HG03039 (cell line): Measurements from ENCODE around the gene RUFY2.
"Not testable (repeated sequence)": the region's sequence is repeated elsewhere in the genome, so short reads cannot be mapped to it uniquely, and the experiment has no call there.

Source experiments
- ATAC-seq: cut with Tn5 transposase; IDR thresholded peaks from one replicate; pipeline ENCODE4 v1.9.1; 2021; ENCODE audit warnings: mild to moderate bottlenecking, moderate library complexity; ENCODE audit not compliant: unreplicated experiment

The RUFY2 gene

DNA sequence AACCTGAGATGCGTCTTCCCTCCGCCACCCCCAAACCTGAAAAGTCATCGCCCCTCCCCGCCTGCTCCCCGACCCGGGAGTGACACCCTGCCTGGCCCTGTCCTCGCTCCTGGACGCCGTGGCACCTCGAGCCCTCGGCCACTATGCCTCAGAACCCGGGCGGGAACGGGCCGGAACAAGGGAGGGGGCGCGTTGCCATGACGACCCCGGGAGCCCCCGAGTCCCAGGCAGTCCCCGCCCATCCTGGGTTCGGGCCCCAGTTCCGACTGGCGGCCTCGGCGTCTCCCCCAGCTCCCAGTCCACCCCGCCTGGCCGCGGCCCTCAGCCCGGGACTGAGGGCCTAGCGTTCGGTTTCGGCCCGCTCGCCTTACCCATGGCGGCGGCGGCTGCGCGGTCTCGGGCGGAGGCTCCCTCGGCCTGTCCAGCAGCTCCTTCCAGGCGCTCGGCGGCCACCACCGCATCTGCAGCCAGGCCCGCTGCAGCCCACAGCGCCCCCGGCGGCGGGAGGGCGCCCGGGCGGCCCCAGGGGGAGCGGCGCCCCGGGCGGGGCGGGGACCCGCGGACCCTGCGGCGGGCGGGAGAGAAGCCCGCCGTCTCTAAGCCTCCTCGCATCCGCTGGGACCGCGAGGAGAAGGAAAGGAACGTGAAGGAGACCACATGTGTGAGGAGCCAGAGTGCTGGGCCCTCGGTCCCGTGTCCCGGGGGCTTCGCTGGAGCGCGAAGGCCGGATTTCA, at the start of gene RUFY2:
Gene RUFY2, minus strand, starts transcription at position 463 of the 734 bp plus-strand sequence. Its CDS starts 88 bp downstream, at position 375.
- peak; percentile 89 for ATAC-seq

DNA sequence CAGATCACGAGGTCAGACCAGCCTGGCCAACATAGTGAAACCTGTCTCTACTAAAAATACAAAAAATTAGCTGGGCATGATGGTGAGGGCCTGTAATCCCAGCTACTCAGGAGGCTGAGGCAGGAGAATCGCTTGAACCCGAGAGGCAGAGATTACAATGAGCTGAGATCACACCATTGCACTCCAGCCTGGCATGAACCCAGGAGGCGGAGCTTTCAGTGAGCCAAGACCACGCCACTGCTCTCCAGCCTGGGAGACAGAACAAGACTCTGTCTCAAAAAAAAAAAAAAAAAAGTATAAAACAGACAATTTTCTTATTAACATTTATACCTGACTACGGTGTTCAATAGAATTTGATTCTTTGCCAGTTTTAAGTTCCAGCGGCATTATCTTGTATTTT, 42.6 kb upstream of the RUFY2 start:
- ATAC-seq = not testable (repeated sequence)

DNA sequence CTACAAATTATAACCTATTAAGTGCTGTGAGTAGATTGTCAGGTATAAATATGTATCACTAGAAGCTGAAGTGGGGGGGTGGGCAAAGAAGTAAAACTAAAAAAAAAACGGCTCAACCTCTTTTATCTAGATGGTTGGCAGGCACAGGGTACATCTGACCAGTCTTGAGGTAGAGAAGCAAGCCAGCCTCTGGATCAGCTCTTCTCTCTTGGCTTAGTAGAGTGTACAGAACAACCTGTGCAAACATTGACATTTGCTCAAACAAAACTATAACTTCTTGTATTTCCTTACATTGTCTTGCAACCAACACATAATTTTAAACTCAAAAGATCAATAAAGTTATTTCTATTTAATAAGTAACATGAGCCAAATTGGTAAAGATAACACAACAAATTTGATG, 39.1 kb upstream of the RUFY2 start:
- no peak for ATAC-seq

DNA sequence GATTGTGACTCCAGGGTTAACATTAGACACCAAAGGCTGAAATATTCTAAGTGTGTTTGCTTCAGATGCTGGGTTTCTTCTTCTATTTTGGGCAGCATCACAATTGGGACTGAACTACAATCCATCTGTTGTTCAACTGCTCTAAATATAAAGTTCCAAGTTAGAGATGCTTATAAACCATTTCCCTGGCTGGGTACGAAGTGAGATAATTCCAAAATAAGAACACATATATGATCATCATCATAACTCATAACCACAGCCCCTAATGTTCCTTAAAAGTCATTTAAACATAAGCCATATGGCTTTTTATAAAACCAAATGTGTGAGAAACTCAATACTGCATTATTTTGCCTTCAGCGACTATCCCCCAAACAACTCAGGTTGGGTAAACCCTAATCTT, 35.9 kb upstream of the RUFY2 start:
- no peak for ATAC-seq

GRCh38 chr10:68440898-68441297, 33.8 kb upstream of the RUFY2 start:
- ATAC-seq = no peak

DNA sequence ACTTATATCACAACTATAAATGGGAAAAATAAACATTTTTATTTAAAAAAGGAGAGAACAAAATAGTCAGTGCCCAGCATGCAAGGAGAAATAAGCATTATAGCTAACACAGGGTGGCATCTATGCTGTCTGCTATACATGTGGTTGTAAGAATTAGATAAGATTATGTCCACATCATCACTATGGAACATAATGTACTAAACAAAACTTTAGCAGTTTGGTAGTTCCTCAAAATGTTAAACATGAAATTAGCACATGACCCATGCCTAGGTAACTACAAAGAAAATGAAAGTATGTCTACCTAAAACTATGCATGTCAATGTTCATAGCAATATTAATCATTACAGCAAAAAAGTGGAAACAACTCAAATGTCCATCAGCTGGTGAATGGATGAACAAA, 28.7 kb upstream of the RUFY2 start:
- no peak for ATAC-seq

- no peak for ATAC-seq
Observed at GRCh38 chr10:68434657-68435056, 27.6 kb upstream of the RUFY2 start.

DNA sequence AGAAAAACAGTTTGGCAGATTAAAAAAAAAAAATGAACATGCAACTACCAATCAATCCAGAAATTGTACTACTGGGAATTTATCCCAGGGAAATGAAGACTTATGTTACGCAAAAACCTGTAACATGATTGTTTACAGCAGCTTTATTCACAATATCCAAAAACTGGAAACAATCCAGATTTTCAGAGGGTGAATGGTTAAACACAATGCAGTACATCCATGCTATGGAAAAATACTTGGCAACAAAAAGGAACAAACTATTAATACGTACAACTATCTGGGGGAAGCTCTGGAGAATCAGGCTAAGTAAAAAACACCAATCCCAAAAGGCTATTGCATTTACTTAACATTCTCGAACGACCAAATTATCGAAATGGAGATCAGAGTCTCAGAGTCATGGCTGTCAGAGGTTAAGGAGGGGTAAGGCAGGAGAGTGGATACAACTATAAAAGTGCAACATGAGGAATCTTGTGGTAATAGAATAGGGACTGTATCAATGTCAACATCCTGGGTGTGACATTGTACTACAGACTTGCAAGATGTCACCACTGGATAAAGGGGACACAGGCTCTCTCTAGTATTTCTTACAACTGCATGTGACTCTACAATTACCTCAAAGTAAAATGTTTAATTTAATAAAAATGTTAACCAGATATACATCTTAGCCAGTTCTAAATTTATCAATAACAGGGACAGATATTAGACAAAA, 21.5 kb upstream of the RUFY2 start:
- ATAC-seq = no peak

GRCh38 chr10:68424454-68425014, 17.5 kb upstream of the RUFY2 start:
- no peak for ATAC-seq

GRCh38 chr10:68423522-68423921, 16.4 kb upstream of the RUFY2 start:
- ATAC-seq = no peak

DNA sequence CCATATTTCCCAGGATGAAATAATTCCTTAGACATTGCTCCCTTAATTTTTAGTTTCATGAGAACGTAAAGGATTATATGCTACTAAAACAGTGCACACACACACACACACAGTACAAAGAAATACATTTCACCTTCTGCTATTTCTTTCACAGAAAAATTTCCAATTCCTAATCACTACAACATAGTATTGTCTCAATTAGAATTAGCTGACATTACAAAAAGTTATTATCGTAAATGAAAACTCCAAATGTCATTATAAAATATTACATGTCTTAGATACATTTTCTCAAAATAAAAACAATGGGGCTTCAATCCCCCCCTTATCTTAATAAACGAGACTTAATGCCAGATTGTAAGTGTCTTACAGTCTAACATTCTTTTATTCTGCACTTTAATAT, 12.3 kb upstream of the RUFY2 start:
- no peak for ATAC-seq

DNA sequence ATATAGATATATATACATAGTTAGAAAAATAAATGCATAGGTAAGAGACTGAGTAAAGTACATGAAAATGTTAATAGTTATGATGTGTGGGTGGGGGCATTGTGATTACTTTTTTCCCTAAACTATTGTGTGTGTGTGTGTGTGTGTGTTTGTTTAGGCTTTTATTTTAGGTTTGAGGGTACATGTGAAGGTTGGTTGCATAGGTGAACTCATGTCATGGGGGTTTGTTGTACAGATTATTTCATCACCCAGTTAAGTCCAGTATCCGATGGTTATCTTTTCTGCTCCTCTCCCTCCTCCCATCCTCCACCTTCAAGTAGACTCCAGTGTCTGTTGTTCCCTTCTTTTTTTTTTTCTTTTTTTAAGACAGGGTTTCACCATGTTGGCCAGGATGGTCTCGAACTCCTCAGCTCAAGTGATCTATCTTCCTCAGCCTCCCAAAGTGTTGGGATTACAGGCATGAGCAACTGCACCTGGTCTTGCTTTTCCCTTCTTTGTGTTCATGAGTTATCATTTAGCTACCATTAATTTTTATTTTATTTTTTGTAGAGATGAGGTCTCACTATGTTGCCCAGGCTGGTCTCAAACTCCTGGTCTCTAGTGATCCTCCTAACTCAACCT, 1.9 kb upstream of the RUFY2 start:
- ATAC-seq = no peak

DNA sequence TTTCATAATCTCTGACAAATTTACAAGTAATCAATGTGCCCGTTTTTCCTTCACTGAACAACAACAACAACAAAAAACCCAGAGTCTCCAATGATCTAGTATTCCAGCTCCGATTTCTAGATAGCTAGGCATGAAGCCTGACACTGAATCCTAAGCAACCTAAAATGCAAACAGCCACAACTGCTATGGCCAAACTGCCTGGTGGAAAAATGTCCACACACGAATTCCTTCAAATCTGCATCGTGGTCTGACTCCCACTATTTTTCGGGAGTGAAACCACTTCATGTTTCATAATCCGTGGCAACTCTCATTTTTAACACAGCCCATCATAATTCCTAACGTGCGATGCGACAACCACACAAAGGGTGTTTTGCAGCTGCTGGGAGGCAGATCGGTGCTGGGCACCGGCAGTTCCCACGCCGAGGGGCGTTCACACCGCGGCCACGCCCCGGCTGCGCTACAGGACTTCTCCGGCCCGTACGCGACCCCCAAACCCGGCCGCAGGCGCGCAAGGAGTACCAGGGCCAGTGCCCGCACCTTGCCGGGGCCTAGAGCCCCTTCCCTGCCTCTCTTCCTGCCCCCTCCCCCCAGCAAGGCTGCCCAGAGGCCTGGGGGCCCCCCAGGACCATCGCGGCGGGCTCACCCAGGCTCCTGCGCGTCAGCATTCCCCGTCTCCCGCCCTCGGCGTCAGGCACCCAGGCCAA, 814 bp downstream of the RUFY2 start:
- peak; percentile 34 for ATAC-seq

DNA sequence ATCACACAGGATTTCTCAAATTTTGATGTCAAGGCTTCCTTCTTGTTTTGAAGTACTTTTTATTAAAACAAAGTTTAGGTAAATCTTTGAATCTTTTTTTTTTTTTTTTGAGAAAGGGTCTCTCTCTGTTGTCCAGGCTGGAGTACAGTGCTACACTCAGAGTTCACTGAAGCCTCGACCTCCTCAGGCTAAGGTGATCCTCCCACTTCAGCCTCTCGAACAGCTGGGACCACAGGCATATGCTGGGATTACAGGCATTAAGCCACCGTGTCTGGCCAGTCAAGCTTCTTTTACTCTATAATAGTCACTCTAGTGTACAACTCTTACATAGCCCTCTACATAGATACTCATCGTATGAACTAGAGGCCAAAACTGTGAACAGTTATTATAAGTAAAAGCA, 3.4 kb downstream of the RUFY2 start:
- no peak for ATAC-seq

- no peak for ATAC-seq
Observed at GRCh38 chr10:68402276-68402675, 4.8 kb downstream of the RUFY2 start.

DNA sequence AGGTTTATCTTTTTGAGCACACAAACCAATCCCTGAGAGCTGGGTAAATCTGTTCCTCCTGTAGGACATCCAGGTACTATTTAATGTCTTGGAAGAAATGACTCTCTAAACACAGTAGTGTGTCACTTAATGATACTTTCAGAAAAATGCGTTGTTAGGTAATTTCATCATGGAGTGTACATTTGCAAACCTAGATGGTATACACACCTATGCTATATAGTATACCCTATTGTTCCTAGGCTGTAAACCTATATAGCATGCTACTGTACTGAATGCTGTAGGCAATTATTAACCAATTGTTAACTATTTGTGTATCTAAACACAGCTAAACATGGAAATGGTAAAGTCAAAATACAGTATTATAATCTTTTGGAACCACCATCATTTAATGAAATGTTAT, 10.1 kb downstream of the RUFY2 start:
- no peak for ATAC-seq

- no peak for ATAC-seq
Observed at GRCh38 chr10:68385740-68386139, 21.3 kb downstream of the RUFY2 start.

DNA sequence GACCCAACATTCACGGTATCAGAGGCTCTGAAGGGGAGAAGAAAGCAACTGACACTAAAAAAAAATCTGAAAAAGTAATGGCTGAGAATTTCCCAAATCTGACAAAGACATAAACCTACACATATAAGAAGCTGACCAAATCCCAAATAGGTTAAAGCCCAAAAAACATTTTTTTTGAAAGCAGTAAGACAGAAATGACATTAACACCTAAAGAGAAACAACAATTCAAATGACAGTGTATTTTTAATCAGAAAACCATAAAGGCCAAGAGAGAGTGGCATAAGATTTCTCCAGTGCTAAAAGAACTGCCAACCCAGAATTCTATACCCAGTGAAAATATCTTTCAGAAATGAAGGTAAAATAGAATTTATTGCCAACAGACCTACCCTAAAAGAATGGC, 35.5 kb downstream of the RUFY2 start:
- no peak for ATAC-seq

GRCh38 chr10:68367121-68367520, 40.0 kb downstream of the RUFY2 start:
- ATAC-seq = no peak

GRCh38 chr10:68366600-68366999, 40.5 kb downstream of the RUFY2 start:
- no peak for ATAC-seq

DNA sequence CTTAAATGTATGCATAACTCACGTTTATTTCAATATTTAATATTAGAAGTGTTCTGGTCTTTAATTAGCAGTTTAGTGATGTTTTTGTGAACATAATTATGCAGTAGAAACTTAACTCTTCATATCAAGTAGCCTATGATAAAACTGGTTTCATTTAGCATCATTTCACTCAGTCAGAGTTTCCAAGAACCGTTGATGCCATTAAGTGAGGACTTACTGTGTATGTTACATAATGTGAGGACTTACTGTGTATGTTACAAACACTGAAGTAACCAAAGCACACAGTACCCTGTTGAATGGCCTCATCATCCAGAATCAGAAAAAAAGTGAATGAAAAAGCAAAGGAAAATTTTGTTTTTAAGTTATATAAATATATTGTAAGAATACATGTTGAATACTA, 41.5 kb downstream of the RUFY2 start:
- no peak for ATAC-seq
